ENCODE measurements around the gene EML5. TPM values are rescaled to one million over a fixed set of nuclear protein-coding genes. Genes with fewer than 3 reads are reported as not detected.

Gene EML5
- total and polyA plus RNA-seq, 2 of the 13 experiments (the other 11 are each of a cell fraction or from before 2014, with no cell fraction given) = 0.11 TPM; not detected in 1

DNA sequence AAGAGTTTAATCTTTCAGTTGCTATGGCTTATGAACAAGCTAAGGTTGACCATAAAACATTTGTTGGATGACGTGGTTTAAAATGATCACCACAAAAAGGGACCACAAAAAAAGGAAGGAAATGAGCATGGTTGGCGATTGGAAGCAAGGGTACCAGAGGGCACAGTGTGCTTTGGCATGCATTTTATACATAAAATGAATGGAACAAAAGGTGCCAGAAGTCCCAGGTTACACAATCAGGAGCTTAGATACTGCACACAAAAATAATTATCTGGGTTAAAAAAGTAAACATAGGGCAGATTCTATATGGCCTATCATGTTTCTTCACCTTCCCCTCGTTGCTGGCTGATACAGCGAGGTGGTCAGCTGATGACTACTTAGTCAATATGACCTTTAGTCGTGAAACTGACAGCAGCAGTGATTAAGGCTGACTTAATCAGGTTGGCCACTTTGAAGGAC, 179.2 kb downstream of the EML5 start (continued):
- peak; percentile 84 for TF ChIP-seq SAP130 (CRISPR knock-in tag; IDR thresholded peaks at IDR 0.05; ENCODE audit: low read depth)
- no peak; the same call in 1 of the 2 replicates for TF ChIP-seq ZNF816 (CRISPR knock-in tag; IDR thresholded peaks at IDR 0.05; ENCODE audit: borderline replicate concordance)

DNA sequence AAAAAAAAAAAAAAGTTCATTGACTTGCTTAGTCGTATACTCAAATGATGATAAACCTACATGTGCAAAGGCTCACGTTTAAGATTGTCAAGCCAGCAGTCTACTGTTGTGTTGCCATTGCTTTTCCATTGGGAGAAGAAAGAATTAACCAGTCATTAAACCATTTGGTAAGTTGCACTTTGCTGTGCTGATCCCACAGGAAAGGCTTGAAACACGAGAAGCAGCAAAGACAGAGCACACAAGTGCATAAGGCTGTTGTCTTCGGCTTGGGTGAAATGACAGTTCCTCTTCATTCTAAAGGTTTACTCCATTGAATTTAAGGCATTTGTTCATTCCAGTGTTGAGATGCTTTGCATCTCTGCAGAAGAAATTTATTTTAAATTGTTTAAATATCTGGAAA, 179.8 kb downstream of the EML5 start:
- Histone ChIP-seq H3K27ac (ENCODE audit: extremely low read length, insufficient read depth, low read length) (peak overlapping the region; percentile 53), H3K36me3 (replicated peaks in 1 of 2; ENCODE audit: control insufficient read depth in 1 of 2, insufficient read depth in 2 of 2, low read length in 2 of 2) (peaks cover 1 to 46% of the 10 kb centered on the region in 2 experiments; a peak in 4 of 5 replicates), H3K9me3 (ENCODE audit: low read length) (no peaks in the 10 kb centered on the region), H3K4me3 (replicated peaks in 1 of 3; ENCODE audit: insufficient read depth in 1 of 3, low read depth in 2 of 3, low read length in 3 of 3) (no peak overlapping the region), H3K4me2 (ENCODE audit: low read depth, low read length) (no peak overlapping the region), H2AFZ (ENCODE audit: low read length) (no peak overlapping the region), H3K4me1 (ENCODE audit: insufficient read depth, low read length) (peaks cover 17% of the 10 kb centered on the region), H3K79me2 (ENCODE audit: insufficient read depth, low read length) (no peaks in the 10 kb centered on the region), H3K9ac (ENCODE audit: insufficient read depth, low read depth, low read length) (no peak overlapping the region), H3K27me3 (ENCODE audit: control insufficient read depth in 1 of 2, insufficient read depth in 2 of 2, low read length in 2 of 2) (no peaks in the 10 kb centered on the region), H4K20me1 (ENCODE audit: insufficient read depth, low read length) (no peaks in the 10 kb centered on the region)
- no peak for DNase-seq (ENCODE audit: low spot score)
- intact Hi-C loops (cut with micrococcal nuclease; ENCODE audit: unreplicated experiment) (loop anchor here (2.0 kb wide), 1 partner anchor 50 kb away; the partner anchor contains the start of gene ZC3H14), in situ Hi-C loops (cut with HindIII; ENCODE audit: extremely low pct_ligation_motif_present, low pct_unique_long_range_greater_than_20kb) (no loop called here)
- FAIRE-seq = peak; percentile 15
- BruUV-seq (replicated peaks) = no TSS peak
- ATAC-seq = no peak
- POLR2A ChIA-PET = no interaction called here
- CTCF ChIA-PET (ENCODE audit: low intra/inter-chr PET ratio, low total read pairs) = no interaction called here
- TF ChIP-seq ERF (CRISPR knock-in tag; IDR thresholded peaks at IDR 0.05) (no peak), ZKSCAN5 (CRISPR knock-in tag; IDR thresholded peaks at IDR 0.05) (no peak), ATF7-NPFF (CRISPR knock-in tag; IDR thresholded peaks at IDR 0.05; ENCODE audit: low read depth) (no peak), ZNF549 (CRISPR knock-in tag; IDR thresholded peaks at IDR 0.05) (no peak), ZFY (CRISPR knock-in tag; IDR thresholded peaks at IDR 0.05) (no peak), ZNF263 (CRISPR knock-in tag; IDR thresholded peaks at IDR 0.05) (no peak), MAZ (IDR thresholded peaks at IDR 0.05; ENCODE audit: borderline replicate concordance, low read depth, low read length) (no peak), MAZ (CRISPR knock-in tag; IDR thresholded peaks at IDR 0.05; ENCODE audit: low read depth) (no peak), ZNF274 (CRISPR knock-in tag; IDR thresholded peaks at IDR 0.05) (no peak), ZNF605 (CRISPR knock-in tag; IDR thresholded peaks at IDR 0.05) (no peak)
- TF ChIP-seq, protein P1, sequence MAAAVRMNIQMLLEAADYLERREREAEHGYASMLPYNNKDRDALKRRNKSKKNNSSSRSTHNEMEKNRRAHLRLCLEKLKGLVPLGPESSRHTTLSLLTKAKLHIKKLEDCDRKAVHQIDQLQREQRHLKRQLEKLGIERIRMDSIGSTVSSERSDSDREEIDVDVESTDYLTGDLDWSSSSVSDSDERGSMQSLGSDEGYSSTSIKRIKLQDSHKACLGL (CRISPR knock-in tag; IDR thresholded peaks at IDR 0.05) = no peak
- TF ChIP-seq, protein P2, sequence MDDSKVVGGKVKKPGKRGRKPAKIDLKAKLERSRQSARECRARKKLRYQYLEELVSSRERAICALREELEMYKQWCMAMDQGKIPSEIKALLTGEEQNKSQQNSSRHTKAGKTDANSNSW (CRISPR knock-in tag; IDR thresholded peaks at IDR 0.05; ENCODE audit: borderline replicate concordance) = no peak
- TF ChIP-seq, protein P3, sequence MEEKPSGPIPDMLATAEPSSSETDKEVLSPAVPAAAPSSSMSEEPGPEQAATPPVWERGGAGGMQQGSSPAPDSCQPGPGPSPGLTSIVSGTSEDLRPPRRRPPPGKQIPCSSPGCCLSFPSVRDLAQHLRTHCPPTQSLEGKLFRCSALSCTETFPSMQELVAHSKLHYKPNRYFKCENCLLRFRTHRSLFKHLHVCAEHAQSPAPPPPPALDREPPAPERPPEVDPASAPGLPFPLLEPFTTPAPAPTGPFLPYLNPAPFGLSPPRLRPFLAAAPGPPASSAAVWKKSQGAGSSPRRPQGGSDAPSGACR (CRISPR knock-in tag; IDR thresholded peaks at IDR 0.05) = no peak
- 95% methylated on average over 4 of the region's 4 CpGs for WGBS (ENCODE audit: low lambda C conversion rate)
